Measurements from ENCODE around the gene TNFAIP3. TPM values are rescaled to one million over a fixed set of nuclear protein-coding genes. Genes with fewer than 3 reads are reported as not detected.
"Not testable (repeated sequence)": the region's sequence is repeated elsewhere in the genome, so short reads cannot be mapped to it uniquely, and the experiment has no call there.

The TNFAIP3 gene
- total and polyA plus RNA-seq, 2 of the 4 experiments (the other 2 are of a cell fraction): 5.0 to 14.2 TPM

DNA sequence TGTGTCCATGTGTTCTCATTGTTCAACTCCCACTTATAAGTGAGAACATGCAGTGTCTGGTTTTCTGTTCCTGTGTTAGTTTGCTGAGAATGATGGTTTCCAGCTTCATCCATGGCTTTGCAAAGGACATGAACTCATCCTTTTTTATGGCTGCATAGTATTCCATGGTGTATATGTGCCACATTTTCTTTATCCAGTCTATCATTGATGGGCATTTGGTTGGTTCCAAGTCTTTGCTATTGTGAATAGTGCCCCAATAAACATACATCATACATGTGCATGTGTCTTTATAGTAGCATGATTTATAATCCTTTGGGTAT is 17.8 kb downstream of the TNFAIP3 start:
- in situ Hi-C loops (cut with MboI; ENCODE audit: low sequenced_read_pairs); H3K23ac ChIP-seq (ENCODE audit: low read depth, low read length); POLR2A ChIA-PET (ENCODE audit: unreplicated experiment); H2BK20ac ChIP-seq (ENCODE audit: low read depth, low read length); dilution Hi-C loops (cut with HindIII; ENCODE audit: low sequenced_read_pairs, unreplicated experiment); H3K14ac ChIP-seq (replicated peaks; ENCODE audit: low read depth, low read length); DNase-seq; H3K9ac ChIP-seq (ENCODE audit: low read depth, low read length); H3K4ac ChIP-seq (ENCODE audit: low read depth, low read length); BruUV-seq (replicated peaks); H3K4me1 ChIP-seq (ENCODE audit: control insufficient read depth, insufficient read depth, low read length); H2AK5ac ChIP-seq (ENCODE audit: low read depth, low read length); H2BK15ac ChIP-seq (ENCODE audit: low read depth, low read length); H3K4me2 ChIP-seq (ENCODE audit: low read depth, low read length); H3K4me3 ChIP-seq (ENCODE audit: insufficient read depth, low read depth, low read length); H2BK5ac ChIP-seq (ENCODE audit: low read depth, low read length, poor library complexity, severe bottlenecking); CTCF ChIA-PET; H4K91ac ChIP-seq (ENCODE audit: insufficient read depth, low read depth, low read length); intact Hi-C loops (cut with micrococcal nuclease); H2BK120ac ChIP-seq (ENCODE audit: low read depth, low read length); H4K5ac ChIP-seq (ENCODE audit: low read depth, low read length); H3K79me1 ChIP-seq (ENCODE audit: low read depth in 1 of 2, low read length in 2 of 2); H2AK9ac ChIP-seq (replicated peaks; ENCODE audit: low read depth, low read length, poor library complexity); H3K9me3 ChIP-seq (ENCODE audit: control insufficient read depth, insufficient read depth, low read length); H3K27me3 ChIP-seq (ENCODE audit: control insufficient read depth, insufficient read depth, low read length); ATAC-seq (ENCODE audit: low read depth); H2AFZ ChIP-seq (replicated peaks; ENCODE audit: low read length, poor library complexity); H3K18ac ChIP-seq (ENCODE audit: low read depth, low read length); H3K9me1 ChIP-seq (ENCODE audit: insufficient read depth, low read length); H4K8ac ChIP-seq (ENCODE audit: low read depth in 2 of 2, low read length in 2 of 2); H3K27ac ChIP-seq (ENCODE audit: insufficient read depth, low read length); H4K20me1 ChIP-seq (ENCODE audit: insufficient read depth, low read length); H3K56ac ChIP-seq (ENCODE audit: extremely low read depth, insufficient read depth, low read length): not testable (repeated sequence)
- peaks cover 23% of the 10 kb centered on the region for H3K36me3 ChIP-seq (ENCODE audit: control insufficient read depth, insufficient read depth, low read length)

DNA sequence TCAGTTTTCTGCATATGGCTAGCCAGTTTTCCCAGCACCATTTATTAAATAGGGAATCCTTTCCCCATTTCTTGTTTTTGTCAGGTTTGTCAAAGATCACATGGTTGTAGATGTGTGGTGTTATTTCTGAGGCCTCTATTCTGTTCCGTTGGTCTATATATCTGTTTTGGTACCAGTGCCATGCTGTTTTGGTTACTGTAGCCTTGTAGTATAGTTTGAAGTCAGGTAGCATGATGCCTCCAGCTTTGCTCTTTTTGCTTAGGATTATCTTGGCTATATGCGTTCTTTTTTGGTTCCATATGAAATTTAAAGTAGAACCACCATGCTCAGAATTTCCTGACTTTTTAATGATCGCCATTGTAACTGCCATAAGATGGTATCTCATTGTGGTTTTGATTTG is 19.2 kb downstream of the TNFAIP3 start:
- H2BK5ac ChIP-seq (ENCODE audit: low read depth, low read length, poor library complexity, severe bottlenecking); H3K27ac ChIP-seq (ENCODE audit: insufficient read depth, low read length); H3K4me2 ChIP-seq (ENCODE audit: low read depth, low read length); H3K9ac ChIP-seq (ENCODE audit: low read depth, low read length); H3K79me1 ChIP-seq (ENCODE audit: low read depth in 1 of 2, low read length in 2 of 2); DNase-seq; dilution Hi-C loops (cut with HindIII; ENCODE audit: low sequenced_read_pairs, unreplicated experiment); H2AK5ac ChIP-seq (ENCODE audit: low read depth, low read length); H2AK9ac ChIP-seq (replicated peaks; ENCODE audit: low read depth, low read length, poor library complexity); POLR2A ChIA-PET (ENCODE audit: unreplicated experiment); H3K27me3 ChIP-seq (ENCODE audit: control insufficient read depth, insufficient read depth, low read length); H2BK15ac ChIP-seq (ENCODE audit: low read depth, low read length); H4K8ac ChIP-seq (ENCODE audit: low read depth in 2 of 2, low read length in 2 of 2); CTCF ChIA-PET; H3K9me3 ChIP-seq (ENCODE audit: control insufficient read depth, insufficient read depth, low read length); H3K14ac ChIP-seq (replicated peaks; ENCODE audit: low read depth, low read length); H3K23ac ChIP-seq (ENCODE audit: low read depth, low read length); H3K56ac ChIP-seq (ENCODE audit: extremely low read depth, insufficient read depth, low read length); H2AFZ ChIP-seq (replicated peaks; ENCODE audit: low read length, poor library complexity); H3K18ac ChIP-seq (ENCODE audit: low read depth, low read length); H4K91ac ChIP-seq (ENCODE audit: insufficient read depth, low read depth, low read length); H2BK20ac ChIP-seq (ENCODE audit: low read depth, low read length); intact Hi-C loops (cut with micrococcal nuclease); BruUV-seq (replicated peaks); H3K4ac ChIP-seq (ENCODE audit: low read depth, low read length); H3K9me1 ChIP-seq (ENCODE audit: insufficient read depth, low read length); H4K20me1 ChIP-seq (ENCODE audit: insufficient read depth, low read length); H2BK120ac ChIP-seq (ENCODE audit: low read depth, low read length); H4K5ac ChIP-seq (ENCODE audit: low read depth, low read length); ATAC-seq (ENCODE audit: low read depth); H3K4me3 ChIP-seq (ENCODE audit: insufficient read depth, low read depth, low read length); in situ Hi-C loops (cut with MboI; ENCODE audit: low sequenced_read_pairs); H3K4me1 ChIP-seq (ENCODE audit: control insufficient read depth, insufficient read depth, low read length): not testable (repeated sequence)
- 83% methylated on average over 1 of the region's 3 CpGs; no CpG with 5 or more reads in 1 of the 2 experiments for WGBS, 2 experiments (ENCODE audit: extremely low coverage in 2 of 2, insufficient read length in 1 of 2)
- peaks cover 10% of the 10 kb centered on the region for H3K36me3 ChIP-seq (ENCODE audit: control insufficient read depth, insufficient read depth, low read length)
